Measurements from ENCODE around the gene SAAL1. TPM values are rescaled to one million over a fixed set of nuclear protein-coding genes. Genes with fewer than 3 reads are reported as not detected.

Gene SAAL1
- total and polyA plus RNA-seq, 9 of the 15 experiments (the other 6 are each of a cell fraction or from before 2014, with no cell fraction given) = 38.9 to 77.5 (median 56.4) TPM

DNA sequence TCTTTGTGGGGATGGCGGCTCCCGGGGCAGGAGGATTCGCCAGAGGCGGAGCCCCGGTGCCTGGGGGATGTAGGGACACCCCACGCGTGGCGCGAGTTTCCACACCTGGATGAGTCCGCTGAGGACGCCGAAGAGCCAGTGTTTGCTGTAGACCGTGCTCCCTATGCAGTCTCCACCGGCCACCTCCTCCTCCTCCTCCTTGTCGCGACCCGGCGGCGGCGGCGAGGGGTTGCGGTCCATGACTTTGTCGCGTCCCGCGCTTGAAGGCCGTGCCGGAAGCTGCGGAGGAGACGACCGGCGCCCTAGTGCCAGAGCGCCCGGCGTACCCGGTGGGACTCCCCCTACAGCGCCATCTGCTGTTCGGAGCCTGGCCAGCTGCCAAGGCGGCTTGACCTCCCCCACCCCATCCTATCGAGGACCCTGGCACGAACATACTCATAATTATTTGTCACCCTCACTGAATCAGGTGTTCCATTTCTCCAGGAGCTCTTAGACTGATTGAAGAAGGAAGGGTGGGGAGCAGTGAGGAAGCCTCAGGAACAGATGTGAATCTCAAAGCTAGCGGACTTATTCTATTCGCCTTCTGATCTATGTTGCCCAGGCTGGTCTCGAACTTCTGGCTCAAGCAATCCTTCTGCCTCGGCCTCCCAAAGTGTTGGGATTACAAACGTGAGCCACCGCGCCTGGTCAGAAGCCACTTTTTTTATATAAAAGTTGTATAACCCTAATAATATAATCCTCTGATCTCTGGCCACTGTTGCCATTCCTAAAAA lies at the start of gene SAAL1 (continued):
- 0 out of 2 replicates have a peak, but pooled peaks have one; percentile 21 for TF ChIP-seq FOXM1 (IDR thresholded peaks at IDR 0.05; ENCODE audit: low read depth)
- 0 out of 2 replicates have a peak, but pooled peaks have one; percentile 44 for TF ChIP-seq FOXM1 (CRISPR knock-in tag; IDR thresholded peaks at IDR 0.05; ENCODE audit: low read depth)
- TF ChIP-seq ZKSCAN1 (IDR thresholded peaks at IDR 0.05; ENCODE audit: low read depth, low read length) = no peak
- no peak for TF ChIP-seq SREBF1 (IDR thresholded peaks at IDR 0.05; ENCODE audit: borderline replicate concordance, low read depth, low read length)
- no peak for TF ChIP-seq TEAD2 (tag; IDR thresholded peaks at IDR 0.05)
- 0 out of 2 replicates have a peak, but pooled peaks have one; percentile 58 for TF ChIP-seq ZNF197 (CRISPR knock-in tag; IDR thresholded peaks at IDR 0.05; ENCODE audit: low read depth)
- peak; percentile 91 for TF ChIP-seq CXXC5 (CRISPR knock-in tag; IDR thresholded peaks at IDR 0.05)
- no peak for TF ChIP-seq NBN (IDR thresholded peaks at IDR 0.05; ENCODE audit: low read depth)
- no peak for TF ChIP-seq CBX8 (IDR thresholded peaks at IDR 0.05; ENCODE audit: borderline replicate concordance, extremely low read depth, low read depth, low read length, poor library complexity, severe bottlenecking)
- 0 out of 2 replicates have a peak, but pooled peaks have one; percentile 57 for TF ChIP-seq BRD4 (IDR thresholded peaks at IDR 0.05)
- no peak for TF ChIP-seq ZFPM2 (CRISPR knock-in tag; IDR thresholded peaks at IDR 0.05)
- TF ChIP-seq ZNF277 (CRISPR knock-in tag; IDR thresholded peaks at IDR 0.05; ENCODE audit: borderline replicate concordance) = no peak
- peak; percentile 96 for TF ChIP-seq KDM5B (IDR thresholded peaks at IDR 0.05; ENCODE audit: insufficient replicate concordance, low read depth, low read length)
- TF ChIP-seq C11orf30 (IDR thresholded peaks at IDR 0.05; ENCODE audit: low read depth) = peak; percentile 82
- TF ChIP-seq POLR2AphosphoS2 (IDR thresholded peaks at IDR 0.05; ENCODE audit: low read length) = no peak
- TF ChIP-seq ZNF57 (CRISPR knock-in tag; IDR thresholded peaks at IDR 0.05) = no peak
- TF ChIP-seq ZNF354B (CRISPR knock-in tag; IDR thresholded peaks at IDR 0.05) = no peak
- TF ChIP-seq COPS2 (conservative IDR thresholded peaks at IDR 0.05) = no peak
- TF ChIP-seq, protein P1, sequence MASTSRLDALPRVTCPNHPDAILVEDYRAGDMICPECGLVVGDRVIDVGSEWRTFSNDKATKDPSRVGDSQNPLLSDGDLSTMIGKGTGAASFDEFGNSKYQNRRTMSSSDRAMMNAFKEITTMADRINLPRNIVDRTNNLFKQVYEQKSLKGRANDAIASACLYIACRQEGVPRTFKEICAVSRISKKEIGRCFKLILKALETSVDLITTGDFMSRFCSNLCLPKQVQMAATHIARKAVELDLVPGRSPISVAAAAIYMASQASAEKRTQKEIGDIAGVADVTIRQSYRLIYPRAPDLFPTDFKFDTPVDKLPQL (IDR thresholded peaks at IDR 0.05; ENCODE audit: extremely low read depth, insufficient read length) = no peak
- peak; percentile 66 for TF ChIP-seq CCNT2 (IDR thresholded peaks at IDR 0.05; ENCODE audit: borderline replicate concordance, extremely low read depth, insufficient read length, low read depth, low read length)
- TF ChIP-seq, protein P2, sequence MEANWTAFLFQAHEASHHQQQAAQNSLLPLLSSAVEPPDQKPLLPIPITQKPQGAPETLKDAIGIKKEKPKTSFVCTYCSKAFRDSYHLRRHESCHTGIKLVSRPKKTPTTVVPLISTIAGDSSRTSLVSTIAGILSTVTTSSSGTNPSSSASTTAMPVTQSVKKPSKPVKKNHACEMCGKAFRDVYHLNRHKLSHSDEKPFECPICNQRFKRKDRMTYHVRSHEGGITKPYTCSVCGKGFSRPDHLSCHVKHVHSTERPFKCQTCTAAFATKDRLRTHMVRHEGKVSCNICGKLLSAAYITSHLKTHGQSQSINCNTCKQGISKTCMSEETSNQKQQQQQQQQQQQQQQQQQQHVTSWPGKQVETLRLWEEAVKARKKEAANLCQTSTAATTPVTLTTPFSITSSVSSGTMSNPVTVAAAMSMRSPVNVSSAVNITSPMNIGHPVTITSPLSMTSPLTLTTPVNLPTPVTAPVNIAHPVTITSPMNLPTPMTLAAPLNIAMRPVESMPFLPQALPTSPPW (CRISPR knock-in tag; IDR thresholded peaks at IDR 0.05) = peak; percentile 38; the same call in 1 of the 2 replicates
- no peak for TF ChIP-seq CBFB (CRISPR knock-in tag; IDR thresholded peaks at IDR 0.05)
- TF ChIP-seq FOXK2 (conservative IDR thresholded peaks at IDR 0.05 in 1 of 2, IDR thresholded peaks at IDR 0.05 in 1 of 2; ENCODE audit: low read depth in 2 of 2) = no peak
- peak; percentile 29; the same call in 1 of the 2 replicates for TF ChIP-seq EGR1 (conservative IDR thresholded peaks at IDR 0.05)
- TF ChIP-seq SP2 (IDR thresholded peaks at IDR 0.05; ENCODE audit: extremely low read depth, low read depth, low read length, poor library complexity, severe bottlenecking) = peak; percentile 91
